Panc1 (cell line): Measurements from ENCODE around the gene ARHGAP4. TPM values are rescaled to one million over a fixed set of nuclear protein-coding genes. Genes with fewer than 3 reads are reported as not detected.

Experiments used
- ATAC-seq: fragments of 200-7000 bp; cut with Tn5 transposase; 2 replicates; pipeline ENCODE4 v1.9.1; 2020; ENCODE audit warnings: mild to moderate bottlenecking, moderate library complexity
- BruUV-seq: library from RNA; stranded (reverse); fragments of 400-500 nt; replicated peaks from 2 replicates; lab custom pipeline; 2021; lab: Mats Ljungman, UMichigan
- CTCF ChIA-PET: fragments of 300-600 bp; sonication (Branson Sonifier 250); formaldehyde crosslinking; loops from one replicate; lab custom pipeline; 2022; ENCODE audit warnings: antibody characterized with exemption; lab: Charles Lee
- POLR2A ChIA-PET: fragments of 300-600 bp; sonication (Branson Sonifier 250); formaldehyde crosslinking; loops from one replicate; lab custom pipeline; 2022; ENCODE audit warnings: antibody characterized with exemption; lab: Charles Lee
- DNase-seq: peaks from one replicate; pipeline ENCODE4 v3.0.0-alpha.2; 2010; ENCODE audit warnings: low read depth, low spot score
- H3K27ac ChIP-seq: 2 replicates; pipeline ENCODE4 v1.5.1; 2011; ENCODE audit warnings: mild to moderate bottlenecking, low read length, inconsistent platforms
- H3K27me3 ChIP-seq: fragments of 200-500 bp; sonication (Bioruptor generic); 2 replicates; pipeline ENCODE4 v1.6.0; 2014; ENCODE audit warnings: low read length, inconsistent platforms; ENCODE audit not compliant: control insufficient read depth, insufficient read depth
- H3K36me3 ChIP-seq: fragments of 200-500 bp; sonication (Bioruptor generic); 2 replicates; pipeline ENCODE4 v1.5.1; 2014; ENCODE audit warnings: inconsistent platforms, mild to moderate bottlenecking, low read length, moderate library complexity; ENCODE audit not compliant: control insufficient read depth, insufficient read depth
- H3K4me1 ChIP-seq: 2 replicates; pipeline ENCODE4 v1.5.1; 2011; ENCODE audit warnings: inconsistent platforms, mild to moderate bottlenecking, low read length, moderate library complexity; ENCODE audit not compliant: control insufficient read depth, insufficient read depth
- H3K4me3 ChIP-seq, 2 experiments: 2 replicates each; pipeline ENCODE4 v1.5.1; 2011 to 2012; ENCODE audit warnings: low read depth in 2 of 2, low read length in 2 of 2, mild to moderate bottlenecking in 2 of 2, inconsistent platforms in 1 of 2, moderate library complexity in 1 of 2
- H3K9me3 ChIP-seq: fragments of 200-500 bp; sonication (Bioruptor generic); 2 replicates; pipeline ENCODE4 v1.5.1; 2014; ENCODE audit warnings: low read depth, mild to moderate bottlenecking, inconsistent platforms, low read length, moderate library complexity; ENCODE audit not compliant: control insufficient read depth, insufficient read depth
- CTCF ChIP-seq: fragments of 450-650 bp; IDR thresholded peaks from 2 replicates; pipeline ENCODE4 v1.5.1; 2017; ENCODE audit warnings: mild to moderate bottlenecking
- POLR2AphosphoS5 ChIP-seq: IDR thresholded peaks from 2 replicates; pipeline ENCODE4 v1.6.1; 2012; ENCODE audit warnings: mild to moderate bottlenecking, low read depth, low read length, moderate library complexity
- REST ChIP-seq, 2 experiments: IDR thresholded peaks; 2 replicates each; pipeline ENCODE4 v1.6.1; 2011 to 2012; ENCODE audit warnings: low read depth in 2 of 2, control low read depth in 1 of 2, low read length in 1 of 2, mild to moderate bottlenecking in 1 of 2, moderate library complexity in 1 of 2; ENCODE audit not compliant: insufficient read depth in 1 of 2
- SIN3A ChIP-seq: IDR thresholded peaks from 2 replicates; pipeline ENCODE4 v1.6.1; 2012; ENCODE audit warnings: low read depth, mild to moderate bottlenecking, low read length, moderate library complexity, borderline replicate concordance; ENCODE audit not compliant: insufficient read depth
- TCF7L2 ChIP-seq: IDR thresholded peaks from 2 replicates; pipeline ENCODE4 v1.6.1; 2011; ENCODE audit warnings: mild to moderate bottlenecking, low read depth, low read length, inconsistent platforms
- in situ Hi-C: cut with HindIII; loops from 2 replicates; pipeline ENCODE4 v1.10.0; 2016; ENCODE audit warnings: low sequenced_read_pairs, low pct_unique_long_range_greater_than_20kb
- intact Hi-C: fragments of 100-400 bp; cut with micrococcal nuclease; formaldehyde crosslinking; loops from one replicate; pipeline ENCODE4 v1.10.0; 2022; ENCODE audit not compliant: unreplicated experiment
- total RNA-seq: library from RNA; stranded (reverse); gene quantifications from one replicate; pipeline ENCODE4 v1.2.1, GENCODE V29; 2021; ENCODE audit not compliant: unreplicated experiment

The ARHGAP4 gene
- total RNA-seq, 1 experiment from 2014 or later = 225 TPM

- Histone ChIP-seq H3K4me1 (peaks cover 19% of the 10 kb centered on the region), H3K9me3 (no peaks in the 10 kb centered on the region), H3K27ac (no peak overlapping the region), H3K36me3 (peaks cover 2% of the 10 kb centered on the region), H3K4me3 (no peak overlapping the region), H3K27me3 (no peaks in the 10 kb centered on the region)
- ChIA-PET POLR2A (no interaction called here), CTCF (interaction anchor here (0.7 to 1.2 kb wide), 2 partner anchors 26 to 74 kb away, joined by 5 to 6 read pairs; partner anchors contain the start of gene ARHGAP4)
- intact Hi-C loops = no loop called here
- in situ Hi-C loops = no loop called here
- ATAC-seq = no peak
- no TSS peak for BruUV-seq
- TF ChIP-seq CTCF (no peak), SIN3A (no peak), POLR2AphosphoS5 (no peak), TCF7L2 (no peak), REST (IDR thresholded peaks at IDR 0.05; ENCODE audit: insufficient read depth in 1 of 2, low read depth in 2 of 2, low read length in 1 of 2) (no peak)
- no peak for DNase-seq
These were observed 26.4 kb upstream of the ARHGAP4 start for GRCh38 chrX:153952373-153953026.

GRCh38 chrX:153951683-153952372, 25.8 kb upstream of the ARHGAP4 start:
- peaks cover 22% of the 10 kb centered on the region for H3K4me1 ChIP-seq
- TF ChIP-seq CTCF = no peak
- TF ChIP-seq POLR2AphosphoS5 = no peak
- TF ChIP-seq SIN3A = no peak
- no peak for TF ChIP-seq TCF7L2
- no peak for TF ChIP-seq REST (IDR thresholded peaks at IDR 0.05; ENCODE audit: insufficient read depth in 1 of 2, low read depth in 2 of 2, low read length in 1 of 2)

More at GRCh38 chrX:153951683-153952372, 25.8 kb upstream of the ARHGAP4 start:
- Histone ChIP-seq H3K9me3 (no peaks in the 10 kb centered on the region), H3K27me3 (no peaks in the 10 kb centered on the region), H3K27ac (no peak overlapping the region), H3K4me3 (no peak overlapping the region), H3K36me3 (peaks cover 2% of the 10 kb centered on the region)
- intact Hi-C loops = no loop called here
- BruUV-seq = no TSS peak
- DNase-seq (no peak), ATAC-seq (no peak)
- CTCF ChIA-PET = interaction anchor here (0.6 to 1.2 kb wide), 3 partner anchors 26 to 199 kb away, joined by 3 to 6 read pairs (median 5); partner anchors contain the start of gene ARHGAP4
- POLR2A ChIA-PET = no interaction called here
- in situ Hi-C loops = no loop called here
